OCI-M2 (cell line): ENCODE data around the gene ACSS1.

Source experiments
- DNase-seq: peaks from one replicate; lab custom pipeline; 2025; ENCODE audit not compliant: unreplicated experiment; lab: John Stamatoyannopoulos, UW

ACSS1 gene

GRCh38 chr20:25047766-25048165, 10.2 kb downstream of the ACSS1 start:
- DNase-seq = no peak

DNA sequence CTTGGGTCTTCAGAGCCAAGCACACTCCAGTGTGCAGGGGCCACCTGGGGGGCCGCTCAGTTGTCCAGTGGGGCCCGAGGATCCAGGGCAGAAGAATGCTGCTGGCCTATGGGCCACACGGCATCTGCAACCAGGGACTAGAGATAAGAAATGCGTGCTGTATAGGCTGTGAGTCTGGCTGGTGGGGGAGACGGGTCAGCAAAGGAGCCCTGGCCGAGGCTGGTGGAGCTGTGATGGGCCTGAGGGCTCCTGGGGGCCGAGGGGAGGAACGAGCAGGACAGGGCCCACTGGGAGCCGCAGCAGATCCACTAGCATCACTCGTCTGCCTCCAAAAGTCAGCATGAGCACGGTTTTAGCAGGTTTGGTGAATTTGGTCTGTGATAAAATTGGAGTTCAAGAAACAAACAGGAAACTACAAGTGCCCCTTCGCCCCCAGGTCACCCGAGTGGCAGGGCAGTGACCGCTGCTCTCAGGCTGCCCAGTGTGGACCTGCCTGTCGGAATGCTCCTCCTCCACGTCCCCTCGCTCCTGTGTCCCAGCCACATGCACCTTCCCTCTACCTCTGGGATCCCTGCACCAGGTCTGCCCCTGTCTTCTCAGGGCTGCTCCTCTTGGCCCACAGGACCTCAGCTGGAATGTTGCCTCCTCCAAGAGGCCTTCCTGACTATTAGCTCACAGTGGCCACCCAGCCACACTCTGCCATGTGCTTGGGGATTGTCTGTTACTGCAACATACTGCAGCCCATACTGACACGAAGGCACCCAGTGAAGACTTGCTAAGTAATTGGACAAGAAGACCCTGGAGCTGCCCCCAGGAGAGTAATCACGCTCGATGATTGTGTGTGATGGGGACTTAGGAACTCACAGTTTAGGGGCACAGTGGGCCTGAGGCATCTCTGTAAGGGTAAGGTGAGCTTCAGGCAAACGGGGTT, 10.9 kb downstream of the ACSS1 start:
- no peak for DNase-seq

- no peak for DNase-seq
Observed at GRCh38 chr20:25046181-25046641, 11.7 kb downstream of the ACSS1 start.

DNA sequence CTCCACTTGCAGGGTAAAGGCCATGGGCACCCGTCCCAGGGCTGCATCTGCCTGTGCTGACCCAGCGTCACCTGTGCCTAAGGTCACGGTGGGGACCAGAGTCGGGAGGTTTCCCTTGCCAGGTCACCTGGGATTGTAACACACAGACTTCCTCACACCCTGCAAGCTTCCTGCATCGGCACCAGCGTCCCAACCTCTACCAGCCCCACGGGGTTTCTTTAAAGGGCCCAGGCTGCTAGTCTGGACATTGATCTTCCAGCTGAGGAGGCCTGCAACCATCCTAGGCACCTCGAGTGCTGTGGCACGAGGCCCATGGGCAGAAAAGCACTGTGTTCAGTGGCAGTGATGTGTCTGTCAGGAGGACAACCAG, 12.6 kb downstream of the ACSS1 start:
- DNase-seq = no peak

GRCh38 chr20:25044660-25045342, 13.1 kb downstream of the ACSS1 start:
- DNase-seq = no peak

DNA sequence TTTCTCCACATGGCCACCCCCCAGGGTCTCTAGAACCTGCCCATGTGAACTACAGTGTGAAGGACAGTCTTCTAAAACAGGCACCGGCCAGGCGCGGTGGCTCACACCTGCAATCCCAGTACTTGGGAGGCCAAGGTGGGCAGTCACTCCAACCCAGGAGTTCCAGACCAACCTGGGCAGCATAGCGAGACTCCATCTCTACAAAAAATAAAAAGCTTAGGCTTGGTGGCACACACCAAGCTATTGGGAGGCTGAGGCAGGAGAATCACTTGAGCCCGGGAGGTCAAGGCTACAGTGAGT, 13.7 kb downstream of the ACSS1 start:
- no peak for DNase-seq

- no peak for DNase-seq
Observed at GRCh38 chr20:25043499-25044260, 14.3 kb downstream of the ACSS1 start.

DNA sequence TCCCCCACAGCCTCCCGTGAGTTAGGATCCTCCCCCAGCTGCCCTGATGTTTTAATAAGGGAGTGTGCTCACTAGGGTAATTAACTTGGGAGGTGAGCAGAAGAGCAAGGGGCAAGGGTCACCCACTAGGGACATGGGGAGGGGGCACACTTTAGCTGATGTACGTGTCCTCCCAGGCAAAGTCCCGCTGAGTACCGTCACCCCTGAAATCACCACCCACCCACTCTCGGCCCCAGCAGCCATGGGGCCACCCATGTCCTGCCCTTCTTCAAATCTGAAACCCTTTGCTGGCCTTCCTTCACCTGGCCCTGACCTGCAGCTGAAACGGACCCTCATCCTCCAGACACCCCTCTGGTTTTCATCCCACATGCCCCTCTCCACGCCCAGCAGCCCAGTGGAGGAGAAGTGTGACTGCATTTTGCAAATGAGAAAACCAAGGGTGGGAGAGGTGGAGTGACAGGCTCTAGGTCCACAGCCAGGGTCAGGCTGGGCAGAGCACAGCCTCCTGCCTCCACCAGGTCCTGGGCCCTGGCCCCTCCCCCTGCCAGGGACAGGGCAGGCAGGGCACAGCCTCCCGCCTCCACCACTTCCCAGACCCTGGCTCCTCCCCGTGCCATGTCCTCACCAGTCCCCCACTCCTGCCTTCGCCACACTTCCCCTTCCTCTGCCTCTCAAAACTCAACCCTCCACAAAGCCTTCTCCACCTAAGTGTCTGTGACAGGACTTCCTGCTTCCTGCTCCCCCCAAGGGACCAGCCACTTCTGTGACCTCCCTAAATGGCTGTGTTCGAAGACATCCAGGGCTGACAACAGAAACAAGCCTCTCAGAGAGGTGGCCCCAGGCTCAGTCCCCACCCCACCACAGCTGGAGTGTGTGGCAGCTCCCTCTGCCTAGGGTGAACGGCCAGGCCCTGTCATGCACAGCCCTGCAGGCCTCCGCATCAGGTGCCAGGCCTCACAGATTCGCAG, 15.1 kb downstream of the ACSS1 start:
- no peak for DNase-seq

DNA sequence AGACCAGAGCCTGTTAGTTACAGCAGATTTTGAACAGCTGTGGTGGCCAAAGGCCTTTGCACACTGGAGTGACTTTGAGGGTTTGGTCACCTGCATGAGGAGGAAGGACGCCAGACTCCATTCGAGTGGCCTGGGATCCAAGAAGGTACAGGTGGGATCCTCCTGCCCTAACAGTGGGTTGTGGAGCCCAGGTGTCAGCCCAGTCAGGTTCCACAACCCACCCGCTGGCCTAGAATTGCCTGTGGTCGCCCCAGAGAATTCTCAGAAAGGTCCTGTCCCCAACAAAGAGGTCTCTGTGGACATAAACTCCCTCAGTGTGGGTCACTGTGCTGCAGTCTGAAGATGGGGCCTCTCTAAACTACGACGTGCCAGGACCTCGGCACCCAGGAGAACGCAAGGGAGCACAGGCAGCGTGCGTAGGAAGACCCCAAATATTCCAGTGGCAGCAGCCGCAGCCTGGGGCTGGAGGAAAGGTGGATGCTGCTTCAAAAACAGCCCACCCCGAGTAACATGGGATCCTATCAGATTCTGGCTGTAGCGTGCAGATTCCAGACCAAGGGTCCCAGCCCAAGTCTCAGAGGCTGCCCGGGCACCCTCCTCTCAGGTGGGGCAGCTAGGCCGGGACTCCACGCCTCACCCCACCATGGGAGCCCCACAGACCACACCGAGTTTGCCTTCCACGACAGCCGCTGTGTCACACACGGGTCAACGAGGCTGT, 16.0 kb downstream of the ACSS1 start:
- DNase-seq = no peak

- DNase-seq = no peak
Observed at GRCh38 chr20:25040438-25040831, 17.5 kb downstream of the ACSS1 start.

GRCh38 chr20:25039697-25040437, 18.1 kb downstream of the ACSS1 start:
- DNase-seq = no peak

DNA sequence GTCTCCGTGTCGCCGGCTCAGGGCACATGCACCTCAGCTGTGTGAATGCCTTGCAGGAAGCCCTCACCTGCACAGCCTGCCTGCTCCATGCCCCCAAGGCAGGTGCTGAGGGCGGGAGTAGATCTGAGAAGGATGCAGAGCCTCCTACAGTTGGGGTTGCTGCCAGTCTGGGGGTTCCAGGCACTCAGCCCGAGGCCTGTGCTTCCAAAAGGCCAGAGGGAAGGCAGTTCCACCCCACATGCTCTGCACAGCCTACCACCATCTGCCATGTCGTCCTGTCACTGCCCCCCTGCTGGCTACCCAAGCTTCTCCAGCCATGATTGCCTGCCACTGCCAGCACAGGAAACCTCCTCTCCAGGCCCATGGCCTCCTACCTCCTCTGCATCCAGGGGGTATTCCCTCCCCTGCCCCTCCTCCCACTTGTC, 19.3 kb downstream of the ACSS1 start:
- no peak for DNase-seq

DNA sequence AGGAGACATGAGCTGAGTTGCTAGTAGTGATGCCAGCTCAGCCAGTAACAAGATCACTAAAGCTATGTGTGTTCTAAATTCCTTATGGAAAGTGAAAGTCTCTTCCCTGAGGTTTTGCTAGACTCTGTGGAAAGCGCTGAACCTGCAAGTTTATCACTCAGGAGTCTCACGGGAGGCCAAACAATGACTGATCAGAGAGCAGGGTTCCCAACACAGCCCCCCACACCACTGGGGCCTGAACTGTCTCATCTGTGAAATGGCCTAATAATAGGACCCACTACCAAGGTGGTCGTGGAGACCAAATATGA, 19.9 kb downstream of the ACSS1 start:
- no peak for DNase-seq

DNA sequence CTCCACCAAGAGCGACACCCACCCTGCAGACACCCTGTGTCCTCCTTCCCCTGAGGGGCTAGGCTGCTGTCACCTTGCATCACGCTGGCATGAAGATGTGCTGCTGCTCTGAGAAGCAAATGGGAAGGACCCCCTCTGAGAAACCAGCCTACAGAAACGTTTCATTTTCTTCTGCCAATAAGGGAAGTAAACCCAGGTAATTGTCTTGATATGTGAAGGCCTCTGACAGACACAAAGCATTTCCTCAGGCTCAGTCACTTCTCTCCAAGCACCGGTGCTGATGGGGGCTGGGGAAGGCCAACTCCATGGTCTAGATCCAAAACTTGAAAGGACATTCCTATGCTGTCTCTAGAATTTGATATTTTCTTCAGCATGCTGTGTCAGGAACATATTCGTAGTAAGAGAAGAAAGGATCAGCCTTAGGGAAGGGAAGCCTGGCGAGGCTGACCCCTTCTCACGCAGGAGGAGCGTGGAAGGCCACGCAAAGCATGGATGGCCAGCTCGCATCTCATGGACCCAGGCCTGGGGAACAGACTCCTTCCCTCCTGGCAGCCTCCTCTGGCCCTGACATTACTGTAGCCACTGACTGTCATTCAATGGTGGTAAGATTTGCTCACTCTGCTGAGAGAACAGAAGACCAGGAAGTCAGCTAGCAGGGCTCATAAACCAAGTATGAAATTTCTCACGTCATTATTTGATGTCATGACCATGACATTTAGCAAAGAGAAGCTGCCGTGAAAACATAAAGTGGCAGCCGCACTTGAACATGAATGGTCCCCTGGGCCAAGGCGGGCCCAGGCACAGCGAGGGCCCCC, 20.4 kb downstream of the ACSS1 start:
- DNase-seq = no peak

GRCh38 chr20:25036331-25036936, 21.5 kb downstream of the ACSS1 start:
- DNase-seq = no peak

GRCh38 chr20:25035921-25036320, 22.0 kb downstream of the ACSS1 start:
- no peak for DNase-seq

- DNase-seq = no peak
Observed at GRCh38 chr20:25033924-25034300, 24.0 kb downstream of the ACSS1 start.

GRCh38 chr20:25033265-25033923, 24.5 kb downstream of the ACSS1 start:
- no peak for DNase-seq
